ENCODE data around the gene CCDC24.

The CCDC24 gene

DNA sequence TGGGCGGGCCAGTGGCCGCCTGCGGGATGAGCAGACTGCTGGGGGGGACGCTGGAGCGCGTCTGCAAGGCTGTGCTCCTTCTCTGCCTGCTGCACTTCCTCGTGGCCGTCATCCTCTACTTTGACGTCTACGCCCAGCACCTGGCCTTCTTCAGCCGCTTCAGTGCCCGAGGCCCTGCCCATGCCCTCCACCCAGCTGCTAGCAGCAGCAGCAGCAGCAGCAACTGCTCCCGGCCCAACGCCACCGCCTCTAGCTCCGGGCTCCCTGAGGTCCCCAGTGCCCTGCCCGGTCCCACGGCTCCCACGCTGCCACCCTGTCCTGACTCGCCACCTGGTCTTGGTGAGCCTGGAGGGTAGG lies 10.3 kb upstream of the CCDC24 start:
- DNase-seq, result no peak

DNA sequence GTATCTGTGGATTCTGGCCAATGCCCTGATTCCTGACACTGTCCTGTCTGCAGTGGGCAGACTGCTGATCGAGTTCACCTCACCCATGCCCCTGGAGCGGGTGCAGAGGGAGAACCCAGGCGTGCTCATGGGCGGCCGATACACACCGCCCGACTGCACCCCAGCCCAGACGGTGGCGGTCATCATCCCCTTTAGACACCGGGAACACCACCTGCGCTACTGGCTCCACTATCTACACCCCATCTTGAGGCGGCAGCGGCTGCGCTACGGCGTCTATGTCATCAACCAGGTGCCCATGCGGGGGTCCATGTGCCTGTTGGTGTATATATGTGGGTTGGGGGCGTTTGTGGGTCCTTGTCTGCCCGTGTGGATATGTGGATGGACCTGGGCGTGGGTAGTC lies 9.8 kb upstream of the CCDC24 start:
- DNase-seq, result no peak

DNA sequence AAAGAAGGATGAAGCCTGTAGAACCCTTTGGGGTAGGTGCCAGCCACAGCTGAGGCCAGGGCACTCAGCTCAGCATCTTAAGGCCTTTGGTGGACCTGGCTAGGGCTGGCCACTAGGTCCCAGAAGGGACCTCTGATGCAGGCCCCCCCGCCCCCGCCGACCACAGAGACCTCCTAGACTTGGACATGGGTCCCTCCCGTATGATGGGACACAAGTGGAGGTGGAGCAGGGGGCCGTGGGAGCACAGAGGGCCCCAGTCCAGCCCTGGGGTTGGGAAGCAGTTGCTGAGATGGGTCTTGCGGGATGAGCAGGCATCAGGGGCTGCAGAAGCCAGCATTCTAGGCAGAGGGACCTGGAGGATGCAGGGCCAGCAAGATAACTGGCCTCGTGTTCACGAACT lies 9.2 kb upstream of the CCDC24 start:
- no peak for DNase-seq

DNA sequence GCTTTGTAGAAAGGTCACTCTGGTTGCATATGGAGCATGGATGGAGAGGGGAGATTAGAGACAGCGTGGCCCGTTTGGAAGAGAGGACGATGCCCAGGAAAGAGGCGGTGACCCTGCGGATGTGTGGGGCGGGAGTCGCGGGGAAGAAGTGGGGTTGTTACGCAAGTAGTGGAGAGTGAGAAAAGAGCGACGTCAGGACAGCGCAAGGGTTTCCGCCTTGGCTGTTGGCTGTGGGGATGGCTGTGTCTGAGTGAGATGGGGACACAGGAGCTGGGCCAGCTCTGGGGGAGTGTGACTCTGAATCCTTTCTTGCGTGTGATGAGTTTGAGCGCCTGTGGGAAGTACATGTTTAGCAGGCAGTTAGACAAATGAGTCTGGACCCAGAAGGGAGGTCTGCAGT lies 8.6 kb upstream of the CCDC24 start:
- DNase-seq, result no peak

DNA sequence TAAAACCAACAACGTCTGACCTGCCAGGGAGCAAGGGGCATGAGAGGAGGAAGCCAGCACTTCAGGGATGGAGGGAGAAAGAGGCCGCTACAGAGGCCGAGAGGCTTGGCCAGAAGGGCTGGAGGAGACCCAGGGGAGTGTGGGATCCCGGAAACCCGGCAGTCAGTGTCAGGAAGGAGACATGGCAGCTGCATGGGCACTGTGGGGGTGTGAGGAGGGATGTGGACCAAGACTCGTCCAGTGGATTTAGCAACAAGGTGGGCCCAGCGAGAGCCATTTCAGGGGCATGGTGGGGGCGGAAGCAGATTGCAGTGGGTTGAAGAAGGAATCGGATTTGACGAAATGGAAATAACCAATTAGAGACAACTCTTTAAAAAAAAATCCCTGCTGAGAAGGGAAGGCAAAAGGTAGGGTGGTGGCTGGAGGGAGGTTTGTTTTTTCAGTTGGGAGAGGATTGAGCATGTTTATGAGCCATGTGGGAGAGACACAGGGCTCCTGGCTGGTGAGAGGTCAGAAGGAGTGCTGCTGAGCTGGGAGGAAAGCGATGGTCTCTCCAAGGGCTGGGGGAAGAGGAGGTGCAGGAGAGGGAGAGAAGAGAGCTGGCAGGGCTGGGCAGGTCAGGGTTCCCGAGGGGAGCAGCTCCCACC lies 8.0 kb upstream of the CCDC24 start:
- no peak for DNase-seq

DNA sequence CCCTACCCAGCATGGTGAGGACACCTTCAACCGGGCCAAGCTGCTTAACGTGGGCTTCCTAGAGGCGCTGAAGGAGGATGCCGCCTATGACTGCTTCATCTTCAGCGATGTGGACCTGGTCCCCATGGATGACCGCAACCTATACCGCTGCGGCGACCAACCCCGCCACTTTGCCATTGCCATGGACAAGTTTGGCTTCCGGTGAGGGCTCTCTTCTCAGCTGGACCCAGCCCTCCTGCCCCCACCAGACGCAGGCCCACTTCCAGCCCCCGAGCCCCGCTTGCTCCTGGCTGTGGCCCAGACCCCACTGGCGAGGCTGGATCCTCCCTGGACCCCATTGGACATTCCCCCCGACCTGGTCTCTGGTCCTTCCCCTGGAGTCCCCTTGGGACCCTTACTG lies 6.5 kb upstream of the CCDC24 start:
- DNase-seq, result no peak

DNA sequence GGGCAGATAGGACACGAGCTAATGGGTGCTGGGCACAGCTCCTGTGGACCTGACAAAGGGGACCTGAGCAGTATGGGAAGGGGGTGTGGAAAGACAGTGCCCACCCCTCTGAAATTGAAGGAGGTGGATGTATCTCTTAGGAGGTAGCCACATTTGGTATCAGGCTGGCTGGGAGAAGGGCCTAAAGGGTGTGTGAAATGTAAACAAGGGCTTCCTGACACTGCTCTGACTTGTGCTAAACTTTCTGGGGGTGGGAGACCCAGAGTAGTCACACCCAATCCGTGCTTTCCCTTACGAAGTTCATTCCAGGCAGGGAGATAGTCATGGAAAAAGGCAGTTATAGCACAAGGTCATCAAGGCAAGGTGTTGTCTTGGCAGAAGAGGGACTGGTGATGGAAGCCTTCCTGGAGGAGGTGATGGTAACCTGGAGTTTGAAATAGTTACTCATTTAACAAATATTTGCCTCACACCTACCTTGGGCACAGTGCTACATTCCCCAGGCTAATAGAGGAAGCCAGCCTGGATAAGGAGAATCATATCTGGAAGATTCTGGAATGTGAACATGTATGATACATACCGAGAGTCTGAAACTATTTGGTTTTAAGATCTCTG lies 5.3 kb upstream of the CCDC24 start:
- DNase-seq, result no peak

DNA sequence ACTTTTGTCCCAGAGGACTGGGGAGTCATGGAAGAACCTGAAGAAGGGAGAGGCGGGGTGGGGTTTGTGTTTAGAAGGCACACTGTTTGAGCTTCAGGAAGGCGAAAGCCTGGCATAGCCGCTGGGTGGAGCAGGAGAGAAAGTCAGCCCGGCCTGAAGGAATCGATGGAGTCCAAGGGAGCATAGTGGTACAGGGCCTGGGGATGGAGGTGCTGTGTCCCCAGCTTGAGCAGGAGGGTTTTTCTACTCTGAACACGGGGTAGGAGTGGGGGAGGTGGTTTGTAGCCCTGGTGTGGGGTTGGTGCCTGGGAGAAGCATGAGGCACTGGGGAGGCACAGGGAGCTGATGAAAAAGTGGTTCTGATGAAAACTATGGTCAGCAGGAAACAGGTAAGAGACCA lies 4.7 kb upstream of the CCDC24 start:
- no peak for DNase-seq

DNA sequence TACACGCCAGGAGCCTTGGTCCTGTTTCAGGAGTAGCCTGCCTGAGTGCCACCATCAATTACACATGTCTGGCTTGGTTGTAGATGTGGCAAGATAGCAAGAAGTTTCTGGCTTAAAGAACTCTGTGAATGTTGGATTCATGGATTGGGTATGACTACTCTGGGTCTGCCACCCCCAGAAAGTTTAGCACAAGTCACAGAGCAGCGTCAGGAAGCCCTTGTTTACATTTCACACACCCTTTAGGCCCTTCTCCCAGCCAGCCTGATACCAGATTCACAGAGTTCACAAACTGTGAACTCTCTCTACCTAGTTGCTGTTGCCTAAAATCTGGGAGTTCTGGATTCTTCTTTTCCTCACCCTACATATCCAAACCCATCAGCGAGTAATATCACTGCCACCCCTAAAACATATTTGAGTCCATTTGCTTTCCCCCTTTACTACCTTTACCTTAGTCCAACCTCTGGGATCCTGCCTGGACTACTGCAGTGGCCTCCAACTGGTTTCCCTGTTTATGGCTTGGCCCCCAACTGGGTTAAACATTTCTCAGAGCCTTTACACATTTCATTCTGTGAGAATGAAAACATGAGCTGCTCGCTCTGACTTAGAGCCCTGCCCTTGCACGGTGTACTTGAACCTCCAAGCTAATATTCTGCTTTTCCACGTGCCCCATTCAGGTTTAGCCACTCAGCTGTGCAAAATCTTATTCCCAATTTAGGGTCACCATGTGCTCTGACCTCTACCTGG lies 4.1 kb upstream of the CCDC24 start:
- DNase-seq, result no peak

DNA sequence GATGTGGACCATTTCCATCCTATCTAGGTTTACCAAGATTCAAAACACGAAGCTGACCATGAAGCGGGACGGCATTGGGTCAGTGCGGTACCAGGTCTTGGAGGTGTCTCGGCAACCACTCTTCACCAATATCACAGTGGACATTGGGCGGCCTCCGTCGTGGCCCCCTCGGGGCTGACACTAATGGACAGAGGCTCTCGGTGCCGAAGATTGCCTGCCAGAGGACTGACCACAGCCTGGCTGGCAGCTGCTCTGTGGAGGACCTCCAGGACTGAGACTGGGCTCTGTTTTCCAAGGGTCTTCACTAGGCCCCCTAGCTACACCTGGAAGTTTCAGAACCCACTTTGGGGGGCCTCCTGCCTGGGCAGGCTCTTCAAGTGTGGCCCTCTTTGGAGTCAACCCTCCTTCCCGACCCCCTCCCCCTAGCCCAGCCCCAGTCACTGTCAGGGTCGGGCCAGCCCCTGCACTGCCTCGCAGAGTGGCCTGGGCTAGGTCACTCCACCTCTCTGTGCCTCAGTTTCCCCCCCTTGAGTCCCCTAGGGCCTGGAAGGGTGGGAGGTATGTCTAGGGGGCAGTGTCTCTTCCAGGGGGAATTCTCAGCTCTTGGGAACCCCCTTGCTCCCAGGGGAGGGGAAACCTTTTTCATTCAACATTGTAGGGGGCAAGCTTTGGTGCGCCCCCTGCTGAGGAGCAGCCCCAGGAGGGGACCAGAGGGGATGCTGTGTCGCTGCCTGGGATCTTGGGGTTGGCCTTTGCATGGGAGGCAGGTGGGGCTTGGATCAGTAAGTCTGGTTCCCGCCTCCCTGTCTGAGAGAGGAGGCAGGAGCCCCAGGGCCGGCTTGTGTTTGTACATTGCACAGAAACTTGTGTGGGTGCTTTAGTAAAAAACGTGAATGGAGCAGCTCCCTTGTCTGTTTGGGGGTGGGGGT lies 864 bp upstream of the CCDC24 start:
- no peak for DNase-seq

DNA sequence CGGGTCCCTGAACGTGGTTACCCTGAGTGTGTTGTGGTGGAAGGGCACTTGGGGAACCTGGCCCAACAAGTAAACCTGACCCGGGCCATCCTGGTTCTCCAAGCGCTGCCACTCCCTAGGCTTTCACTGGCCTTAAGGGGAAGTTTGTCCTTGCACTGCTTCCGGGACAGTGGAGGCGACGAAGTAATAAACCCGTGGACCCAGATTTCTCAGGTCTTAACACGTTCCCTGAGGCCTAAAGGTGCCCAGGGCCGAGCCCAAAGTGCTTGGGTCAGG lies 261 bp upstream of the CCDC24 start:
- DNase-seq, result no peak

DNA sequence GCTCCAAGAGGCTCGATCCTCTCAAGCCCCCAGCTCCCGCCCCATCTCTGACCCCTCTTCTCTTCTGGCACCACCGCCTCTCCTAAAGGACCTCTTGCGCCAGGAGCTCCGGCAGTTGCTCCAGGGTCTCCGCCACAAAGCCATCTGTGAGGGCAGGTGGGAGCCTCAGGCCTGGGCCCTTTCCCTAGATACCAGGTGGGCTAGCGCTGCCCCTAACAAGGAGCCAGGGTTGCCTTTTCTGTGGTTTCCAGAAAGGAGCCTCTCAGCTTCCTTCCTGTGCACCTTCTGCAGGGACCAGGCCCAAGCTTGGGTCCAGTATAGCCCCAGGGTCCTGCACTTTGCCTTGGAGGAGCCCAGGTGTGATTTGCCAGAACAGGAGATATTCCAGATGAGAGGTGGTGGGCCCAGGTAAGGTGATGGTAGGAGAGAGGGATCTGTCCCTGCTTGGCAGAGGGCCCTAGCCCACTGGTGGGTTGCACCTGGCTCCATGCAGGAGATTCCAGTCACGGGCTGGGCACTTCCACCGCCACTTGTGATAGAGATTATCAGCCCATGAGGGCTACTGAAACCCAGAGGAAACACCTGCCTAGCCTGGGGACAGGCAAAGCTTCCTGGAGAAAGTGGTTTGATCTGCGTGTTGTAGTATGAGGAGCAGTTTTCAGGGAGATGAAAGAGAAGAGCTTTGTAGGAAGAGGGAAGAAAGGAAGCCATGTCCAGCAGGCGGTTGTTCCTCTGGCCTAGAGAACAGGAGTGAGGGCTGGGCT lies 1.0 kb downstream of the CCDC24 start:
- DNase-seq, result no peak

DNA sequence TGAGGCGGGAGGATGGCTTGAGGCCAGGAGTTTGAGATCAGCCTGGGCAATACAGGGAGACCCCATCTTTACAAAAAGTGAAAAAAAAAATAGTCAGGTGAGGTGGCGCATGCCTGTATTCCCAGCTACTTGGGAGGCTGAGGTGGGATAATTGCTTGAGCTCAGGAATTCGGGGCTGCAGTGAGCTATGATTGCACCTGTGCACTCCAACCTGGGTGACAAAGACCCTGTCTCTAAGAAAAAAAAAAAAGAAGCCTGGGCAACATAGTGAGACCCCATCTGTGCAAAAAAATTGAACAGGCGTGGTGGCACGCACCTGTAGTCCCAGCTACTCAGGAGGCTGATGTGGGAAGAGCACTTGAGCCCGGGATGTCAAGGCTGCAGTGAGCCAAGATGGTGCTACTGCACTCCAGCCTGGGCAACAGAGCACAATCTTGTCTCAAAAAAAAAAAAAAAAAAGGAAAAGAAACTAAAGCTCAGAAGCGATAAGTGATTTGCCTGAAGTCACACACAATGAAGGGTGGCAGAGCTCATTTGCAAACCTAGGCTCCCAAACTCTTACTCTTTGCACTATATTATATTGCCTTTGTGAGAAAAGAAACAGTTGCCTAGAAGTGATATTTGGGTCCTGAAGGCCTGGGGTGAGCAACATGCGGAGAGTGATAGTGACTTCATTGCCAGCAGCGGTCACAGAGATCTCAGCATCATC lies 2.0 kb downstream of the CCDC24 start:
- no peak for DNase-seq

DNA sequence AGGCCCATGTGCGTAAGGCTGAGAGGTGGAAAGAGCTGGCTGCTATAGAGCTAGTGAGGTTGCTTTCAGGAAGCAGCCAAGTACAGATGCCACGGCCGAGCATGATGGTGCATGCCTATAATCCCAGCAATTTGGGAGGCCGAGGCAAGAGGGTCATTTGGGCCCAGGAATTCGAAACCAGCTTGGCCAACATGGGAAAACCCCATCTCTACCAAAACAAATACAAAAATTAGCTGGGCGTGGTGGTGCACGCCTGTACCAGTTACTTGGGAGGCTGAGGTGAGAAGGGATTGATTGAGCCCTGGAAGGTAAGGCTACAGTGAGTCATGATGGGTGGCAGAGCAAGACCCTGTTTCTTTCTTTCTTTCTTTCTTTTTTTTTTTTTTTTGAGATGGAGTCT lies 2.7 kb downstream of the CCDC24 start:
- DNase-seq, result no peak

DNA sequence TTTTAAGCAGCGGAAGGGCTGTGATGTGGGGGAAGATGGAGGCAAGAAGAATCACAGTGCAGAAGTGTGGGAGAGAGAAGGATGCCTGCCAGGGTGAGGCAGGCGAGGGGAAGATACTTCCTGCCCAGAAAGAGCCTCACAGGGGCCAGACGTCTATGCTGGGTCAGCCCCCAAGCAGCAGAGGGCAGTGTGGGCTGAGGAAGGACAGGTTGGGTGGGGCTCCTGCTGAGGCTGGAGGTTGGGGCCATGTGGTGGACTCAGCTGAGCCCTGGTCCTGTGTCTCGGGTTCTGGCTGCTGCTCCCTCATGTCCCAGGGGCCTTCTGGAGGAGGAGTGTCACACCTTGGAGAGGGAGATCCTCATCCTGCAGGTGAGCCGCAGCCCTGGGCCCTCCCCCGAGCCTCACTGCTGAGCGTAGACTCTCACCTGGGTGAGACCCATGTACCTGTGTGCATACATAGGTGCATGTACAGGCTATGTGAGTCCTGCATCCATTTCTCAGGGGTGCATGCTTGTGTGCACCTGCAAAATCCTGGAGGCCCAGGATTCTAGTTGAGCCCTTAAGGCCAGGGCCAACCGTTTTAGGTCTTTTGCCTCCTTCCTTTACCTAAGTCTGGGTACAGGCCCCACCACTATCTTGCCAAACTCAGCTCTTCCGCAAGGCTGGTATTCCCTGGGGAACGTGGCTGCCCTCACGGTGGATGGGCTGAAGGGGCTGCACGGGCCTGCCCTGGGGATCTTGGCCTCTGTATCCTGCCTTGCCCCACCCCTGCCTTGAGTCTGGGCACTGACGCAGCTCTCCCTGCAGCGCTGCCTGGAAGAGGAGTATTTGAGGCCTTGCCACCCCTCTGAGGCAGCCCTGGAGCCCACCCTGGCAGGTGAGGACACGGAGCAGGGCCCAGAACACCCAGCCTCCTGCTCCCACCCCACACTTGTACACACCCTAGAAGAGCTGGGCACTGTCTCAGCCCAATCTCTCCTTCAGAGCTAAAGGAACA lies 3.7 kb downstream of the CCDC24 start:
- DNase-seq, result no peak

DNA sequence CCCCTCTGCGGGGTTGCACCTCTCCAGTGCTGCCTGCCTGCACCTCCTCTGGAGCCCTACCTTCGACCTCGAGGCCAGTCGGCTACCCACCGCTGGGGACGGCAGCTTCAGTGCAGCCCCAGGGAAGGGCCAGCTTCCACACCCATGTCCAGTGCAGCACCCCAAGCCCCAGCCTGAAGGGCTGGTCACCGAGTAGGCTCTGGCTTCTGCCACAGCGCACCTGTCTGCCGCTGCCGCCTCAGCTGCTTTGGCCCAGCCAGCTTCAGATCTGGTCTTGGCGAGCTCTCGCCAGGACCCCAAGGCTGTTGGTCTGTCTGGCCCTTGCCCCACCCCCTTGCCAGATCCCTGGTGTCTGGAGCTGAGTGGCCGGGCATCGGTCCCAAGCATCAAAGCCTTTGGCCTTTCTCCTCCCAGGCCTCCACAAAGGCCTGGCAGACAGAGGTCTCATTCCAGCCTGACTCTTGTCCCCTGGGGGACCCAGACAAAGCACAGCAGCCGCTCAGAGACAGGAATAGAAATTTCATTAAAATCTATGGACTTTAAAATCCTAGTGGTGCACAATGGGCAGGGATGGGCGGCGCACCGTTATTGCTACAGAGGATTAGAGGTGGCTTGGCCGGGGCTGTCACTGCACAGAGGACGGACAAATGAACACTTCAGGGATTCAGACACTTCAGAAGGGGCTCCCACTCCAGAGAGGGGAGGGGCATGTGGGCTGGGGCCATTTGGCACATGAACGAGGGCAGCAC lies 4.8 kb downstream of the CCDC24 start:
- no peak for DNase-seq

DNA sequence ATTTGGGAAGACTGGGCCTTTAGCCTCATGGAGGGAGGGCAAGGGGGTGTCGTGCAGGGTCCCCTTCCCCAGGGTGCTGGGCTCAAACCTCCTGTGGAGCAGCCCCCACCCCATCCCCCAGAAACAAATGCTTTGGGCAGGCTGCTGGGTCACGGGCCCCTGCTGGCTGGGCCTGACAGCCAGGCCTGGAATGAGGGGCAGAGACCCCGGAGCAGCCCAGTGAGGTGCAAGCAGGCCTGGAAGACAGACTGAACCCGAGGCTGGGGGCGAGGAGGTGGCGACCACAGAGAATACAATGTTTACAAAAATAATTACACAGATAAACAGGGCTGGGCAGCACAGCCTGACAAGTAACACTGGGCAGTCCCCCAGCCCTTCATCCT lies 5.3 kb downstream of the CCDC24 start:
- no peak for DNase-seq

DNA sequence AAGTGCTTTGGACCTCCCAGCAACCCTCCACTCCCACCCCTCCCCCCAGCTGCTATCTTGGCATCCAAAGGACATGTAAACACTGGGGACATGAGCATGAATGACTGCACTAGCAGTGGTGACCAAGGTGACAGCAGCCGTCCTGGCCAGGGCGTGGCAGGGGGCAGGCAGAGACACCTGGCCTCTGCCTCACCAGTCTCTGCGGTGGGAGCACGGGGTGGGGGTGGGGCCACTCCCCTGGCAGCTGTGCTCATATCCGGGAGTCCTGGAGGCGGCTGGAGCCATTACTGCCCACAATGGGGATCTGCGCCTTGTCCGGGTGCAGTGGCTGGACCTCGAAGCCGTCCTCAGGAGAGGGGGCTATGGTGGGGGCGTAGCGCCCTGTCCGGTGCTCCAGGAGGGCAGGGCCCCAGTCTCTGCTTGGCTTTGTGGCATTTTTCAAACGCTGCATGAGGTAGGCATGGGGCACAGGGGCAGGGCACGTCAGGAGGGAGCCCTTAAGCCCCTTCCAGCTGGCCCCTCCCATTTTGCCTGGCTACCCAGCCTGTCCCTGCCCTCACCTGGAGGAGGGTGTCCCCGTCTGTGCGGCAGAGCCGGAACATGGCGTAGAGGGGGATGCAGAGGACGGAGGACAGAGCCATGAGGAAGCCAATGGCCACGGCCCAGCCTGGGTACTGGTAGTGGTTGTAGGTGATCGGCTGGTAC lies 6.0 kb downstream of the CCDC24 start:
- DNase-seq, result no peak

DNA sequence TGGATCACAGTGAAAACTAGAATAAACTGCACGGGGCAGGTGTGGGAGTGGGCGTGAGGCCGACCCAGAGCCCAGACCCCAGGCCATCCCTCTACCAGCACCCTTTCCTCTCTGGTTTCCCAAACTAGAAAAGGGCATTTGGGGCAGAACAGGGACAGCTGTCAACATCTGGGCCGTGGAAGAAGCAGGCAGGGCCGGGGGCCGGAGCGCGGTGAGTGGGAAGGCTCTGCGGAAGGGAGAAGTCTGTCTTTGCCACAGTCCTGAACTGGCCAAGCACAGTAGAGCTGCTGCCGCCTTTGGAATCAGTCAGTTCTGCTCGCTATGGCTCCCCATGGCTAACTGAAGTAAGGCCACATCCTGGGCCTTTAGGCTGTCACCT lies 6.6 kb downstream of the CCDC24 start:
- DNase-seq, result no peak

DNA sequence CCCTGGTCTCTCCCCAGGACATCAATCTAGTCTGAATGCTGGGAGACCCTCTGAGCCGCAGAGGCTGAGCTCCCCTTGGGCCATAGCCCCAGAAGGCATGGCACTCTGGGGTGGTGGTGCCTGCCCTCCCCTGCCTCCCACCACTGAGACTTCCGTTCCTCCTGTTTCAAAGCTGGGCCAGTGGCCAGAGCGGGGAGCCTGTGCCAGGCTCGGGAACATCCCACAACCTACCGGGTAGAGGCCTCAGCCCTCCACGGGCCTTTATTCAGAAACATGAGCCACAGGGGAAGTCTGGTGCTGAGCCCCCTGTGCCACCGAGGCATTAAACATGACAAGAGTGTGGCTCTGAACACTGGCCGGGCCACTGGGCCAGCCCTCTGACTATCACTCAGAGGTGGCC lies 8.1 kb downstream of the CCDC24 start:
- DNase-seq, result no peak

Measured in kidney glomerular epithelial cell (primary cell).